Kasumi-1 (cell line): Measurements from ENCODE around the gene RFX4.
"Not testable (repeated sequence)": the region's sequence is repeated elsewhere in the genome, so short reads cannot be mapped to it uniquely, and the experiment has no call there.

Experiments
- DNase-seq, 2 experiments: peaks; one replicate each; lab custom pipeline; 2025; lab: John Stamatoyannopoulos, UW

Gene RFX4

DNA sequence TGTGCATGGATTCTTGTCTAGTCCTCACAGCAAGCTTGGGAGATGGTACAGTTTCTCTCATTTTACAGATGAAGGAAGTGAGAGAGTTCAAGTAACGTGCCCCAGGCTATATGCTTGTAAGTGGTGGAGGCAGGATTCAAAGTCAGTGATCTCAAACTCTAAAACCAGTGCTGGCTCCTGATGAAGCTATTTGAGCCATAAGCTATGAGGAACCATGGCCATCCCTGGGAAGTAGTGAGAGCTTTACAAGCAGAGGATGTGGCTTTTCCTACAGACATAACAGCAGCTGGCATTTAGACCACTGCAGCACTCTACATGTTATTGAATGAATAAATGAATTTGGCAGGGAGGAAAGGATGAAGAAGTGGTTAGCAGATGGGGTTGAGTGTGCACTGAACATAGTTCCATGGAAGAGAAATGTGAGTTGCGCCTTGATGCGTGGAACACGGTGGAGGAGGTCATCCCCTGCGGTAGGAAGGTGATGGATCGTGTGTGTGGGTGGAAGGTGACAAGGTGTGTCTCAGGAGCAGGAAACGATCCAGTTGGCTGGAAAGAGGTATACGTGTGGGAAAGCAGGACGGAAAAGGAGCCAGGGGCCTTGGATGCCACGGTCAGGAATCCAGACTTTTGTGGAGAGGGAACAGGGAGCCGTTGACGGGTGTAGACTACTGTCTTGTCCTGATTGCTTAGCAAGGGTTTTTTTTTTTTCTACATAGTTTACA, 65.2 kb downstream of the RFX4 start:
- DNase-seq, result no peak

DNA sequence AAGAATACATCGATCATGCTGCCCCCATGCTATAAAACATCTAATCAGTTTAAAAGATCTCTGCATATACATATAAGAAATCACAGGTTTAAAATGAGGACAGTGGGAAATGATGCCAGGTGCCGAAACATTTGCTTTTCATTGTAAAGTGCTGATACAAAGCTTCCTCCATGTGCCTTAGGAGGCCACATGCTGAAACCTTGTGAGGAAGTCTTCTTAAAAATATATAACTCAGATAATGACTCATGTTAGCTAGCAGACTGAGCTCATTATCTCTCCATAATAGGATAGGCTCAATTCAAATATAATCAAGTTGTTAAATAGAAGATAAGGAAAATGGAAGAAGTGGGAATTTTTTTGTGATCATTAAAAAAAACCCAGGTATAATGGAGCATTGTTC, 65.9 kb downstream of the RFX4 start:
- no peak for DNase-seq

DNA sequence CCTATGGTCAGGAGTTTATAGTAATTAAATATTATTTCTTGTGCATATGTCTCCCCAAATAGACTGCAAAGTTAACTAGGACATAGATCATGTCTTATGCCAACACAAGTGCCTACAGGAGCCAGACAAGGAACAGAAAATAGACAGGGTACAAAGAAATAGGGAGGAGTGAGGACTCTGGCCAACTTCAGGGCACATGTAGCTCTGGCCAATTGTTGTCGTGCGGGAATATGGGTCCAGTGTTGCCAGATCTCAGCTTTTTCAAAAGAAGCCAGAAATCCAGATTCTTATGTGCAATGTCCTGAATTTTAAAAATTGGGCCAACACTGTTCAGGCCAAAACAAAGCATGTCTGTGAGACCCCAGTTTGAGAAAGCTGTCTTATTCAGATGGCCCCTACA, 68.7 kb downstream of the RFX4 start:
- DNase-seq, result no peak

DNA sequence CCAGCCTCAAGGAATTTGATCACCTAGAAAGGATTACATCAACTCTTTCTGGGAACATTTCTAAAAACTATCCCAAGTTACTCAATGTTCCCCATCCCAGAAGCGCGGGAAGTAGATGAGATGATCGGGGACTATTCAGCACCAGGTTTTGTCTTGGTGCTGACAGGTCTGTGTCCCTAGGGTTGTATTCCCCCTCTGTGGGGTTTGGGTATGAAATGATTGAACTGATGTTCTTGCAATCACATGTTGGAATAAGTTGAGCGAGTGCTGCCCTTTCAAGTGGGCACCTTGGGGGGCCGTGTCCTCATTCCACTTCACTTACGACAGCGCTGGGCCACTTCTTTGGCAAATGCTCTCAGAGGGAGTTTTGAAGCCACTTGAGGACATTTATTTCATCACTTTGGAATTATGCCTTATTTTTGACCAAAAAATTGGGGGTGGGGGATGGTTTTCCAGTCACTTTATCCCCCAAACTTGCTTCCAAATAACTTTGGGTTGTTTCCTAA, 69.8 kb downstream of the RFX4 start:
- no peak for DNase-seq

DNA sequence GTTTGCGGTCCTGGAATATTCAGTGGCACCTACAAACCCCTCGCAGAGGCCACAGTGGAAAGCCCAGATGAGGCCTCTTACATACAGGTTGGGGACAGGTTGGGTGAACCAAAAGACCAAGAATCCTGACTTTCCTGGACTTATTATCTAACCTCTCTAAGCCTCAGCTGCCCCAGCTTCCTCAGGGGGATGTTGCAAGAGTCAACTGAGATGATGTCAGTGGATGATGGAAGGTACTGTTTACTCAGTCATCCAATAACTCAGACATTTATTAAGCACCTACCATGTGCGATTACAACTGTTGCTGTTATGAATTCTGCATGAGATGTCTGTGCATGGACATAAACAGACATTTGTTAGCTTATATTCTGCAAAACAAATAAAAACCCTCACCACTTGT, 72.8 kb downstream of the RFX4 start:
- DNase-seq, result no peak

- no peak for DNase-seq
Observed at GRCh38 chr12:106657488-106657887, 74.7 kb downstream of the RFX4 start.

GRCh38 chr12:106663385-106663784, 80.6 kb downstream of the RFX4 start:
- no peak for DNase-seq

GRCh38 chr12:106669216-106669615, 86.4 kb downstream of the RFX4 start:
- no peak for DNase-seq

DNA sequence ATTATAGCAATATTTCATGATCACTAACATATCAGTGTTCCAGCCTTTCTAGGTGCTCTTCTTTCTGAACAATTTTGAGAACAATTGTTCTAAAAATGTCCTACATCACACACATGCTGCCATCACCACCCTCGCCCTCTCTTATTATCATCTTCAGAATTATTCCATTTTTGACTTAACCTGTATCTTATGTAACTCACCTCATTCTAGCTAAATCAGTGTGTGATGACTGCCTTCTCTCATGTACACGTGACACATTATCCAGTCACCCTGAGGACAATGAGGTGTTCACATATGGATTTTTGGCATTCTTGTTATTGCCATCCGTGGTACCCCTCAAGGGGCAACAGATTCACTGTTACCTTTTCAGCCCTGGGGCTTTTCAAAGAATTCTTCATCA, 87.3 kb downstream of the RFX4 start:
- no peak for DNase-seq

DNA sequence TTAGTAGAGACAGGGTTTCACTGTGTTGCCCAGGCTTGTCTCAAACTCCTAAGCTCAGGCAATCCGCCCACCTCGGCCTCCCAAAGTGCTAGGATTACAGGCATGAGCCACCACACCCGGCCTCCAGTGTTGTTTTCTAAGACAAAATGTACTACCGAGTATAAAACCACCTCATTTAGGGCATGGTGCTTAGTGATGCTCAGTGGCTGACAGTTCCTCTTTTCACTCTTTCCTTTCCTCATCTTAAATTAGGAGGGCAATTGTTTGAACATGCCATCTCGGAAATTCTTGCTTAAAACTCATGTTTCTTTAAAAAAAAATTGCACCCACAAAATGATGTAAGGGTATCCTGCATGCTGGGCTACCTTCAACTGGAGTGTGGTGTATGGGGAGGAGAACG, 89.0 kb downstream of the RFX4 start:
- no peak for DNase-seq

DNA sequence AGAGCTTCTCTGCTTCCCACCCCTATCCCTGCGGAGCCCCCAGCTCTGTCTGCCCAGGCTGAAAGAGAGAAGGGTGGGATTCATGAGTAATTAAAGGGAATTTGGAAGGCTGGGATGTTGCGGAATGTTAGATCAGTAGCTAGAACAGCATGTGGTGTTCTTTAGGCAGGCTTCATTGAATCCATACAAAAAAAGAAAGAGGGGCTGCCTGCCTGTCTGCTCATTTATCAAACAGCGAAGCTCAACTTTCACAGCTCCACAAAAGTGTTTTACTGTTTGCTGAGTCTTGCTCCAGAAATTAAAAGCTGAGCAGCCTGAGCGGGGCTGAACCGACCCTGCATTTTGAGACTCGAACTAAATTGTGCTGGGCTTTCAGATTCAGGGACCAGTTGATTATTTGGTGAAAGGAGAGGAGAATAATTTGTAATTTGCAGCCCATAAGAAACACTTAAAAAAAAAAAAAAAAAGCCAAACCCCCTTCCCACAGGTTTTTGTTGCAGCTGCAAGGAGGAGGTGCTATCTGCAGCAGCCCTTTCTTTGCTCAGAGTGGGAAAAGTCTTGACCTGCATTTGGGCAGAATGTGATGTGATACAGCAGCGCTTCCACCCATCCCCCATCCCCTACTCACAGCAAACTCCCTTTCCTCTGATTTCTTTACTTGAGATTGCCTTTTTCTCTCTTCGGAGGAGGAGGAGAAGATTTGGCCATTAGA, 89.7 kb downstream of the RFX4 start:
- DNase-seq, result no peak

- no peak for DNase-seq
Observed at GRCh38 chr12:106673141-106673540, 90.3 kb downstream of the RFX4 start.

GRCh38 chr12:106675651-106676435, 93.0 kb downstream of the RFX4 start:
- no peak for DNase-seq

DNA sequence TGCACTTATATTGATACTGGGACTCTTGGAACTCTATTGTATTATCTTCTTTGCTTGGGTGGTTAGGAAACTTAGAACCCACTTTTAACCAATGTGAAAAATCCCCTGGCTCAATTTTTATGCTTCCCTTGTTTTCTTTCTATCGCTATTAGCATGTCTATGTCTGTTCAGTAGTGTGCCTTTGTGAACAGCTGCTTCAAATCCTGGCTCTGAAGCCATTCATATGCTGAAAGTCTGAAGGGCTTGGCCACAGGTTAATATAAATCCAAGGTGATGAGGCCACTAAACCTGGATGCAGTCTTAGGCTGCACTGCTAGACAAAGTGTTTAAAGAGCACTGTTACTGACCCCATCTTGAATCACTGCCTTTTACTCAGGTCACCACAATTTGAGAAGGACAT, 96.8 kb downstream of the RFX4 start:
- DNase-seq, result no peak

DNA sequence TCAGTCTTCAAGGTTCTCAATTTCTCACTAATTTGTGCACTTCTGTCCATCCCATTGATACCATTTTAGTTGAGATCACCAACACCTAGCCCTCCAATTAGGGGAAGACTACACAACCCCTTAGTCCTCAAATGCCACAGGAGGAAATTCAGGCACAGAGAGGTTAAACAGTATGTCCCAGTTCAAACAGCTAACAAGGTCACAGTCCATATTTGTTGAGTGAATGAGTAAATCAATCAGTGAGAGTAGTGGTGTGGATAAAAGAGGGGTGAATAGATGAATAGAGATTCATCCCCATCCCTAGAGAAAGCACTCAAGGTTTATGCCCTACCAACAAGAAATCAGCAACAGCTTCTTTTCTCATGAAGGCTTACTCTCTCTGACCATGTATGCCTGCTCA, 97.5 kb downstream of the RFX4 start:
- DNase-seq, result no peak

- DNase-seq, result no peak
Observed at GRCh38 chr12:106681210-106681609, 98.4 kb downstream of the RFX4 start.

DNA sequence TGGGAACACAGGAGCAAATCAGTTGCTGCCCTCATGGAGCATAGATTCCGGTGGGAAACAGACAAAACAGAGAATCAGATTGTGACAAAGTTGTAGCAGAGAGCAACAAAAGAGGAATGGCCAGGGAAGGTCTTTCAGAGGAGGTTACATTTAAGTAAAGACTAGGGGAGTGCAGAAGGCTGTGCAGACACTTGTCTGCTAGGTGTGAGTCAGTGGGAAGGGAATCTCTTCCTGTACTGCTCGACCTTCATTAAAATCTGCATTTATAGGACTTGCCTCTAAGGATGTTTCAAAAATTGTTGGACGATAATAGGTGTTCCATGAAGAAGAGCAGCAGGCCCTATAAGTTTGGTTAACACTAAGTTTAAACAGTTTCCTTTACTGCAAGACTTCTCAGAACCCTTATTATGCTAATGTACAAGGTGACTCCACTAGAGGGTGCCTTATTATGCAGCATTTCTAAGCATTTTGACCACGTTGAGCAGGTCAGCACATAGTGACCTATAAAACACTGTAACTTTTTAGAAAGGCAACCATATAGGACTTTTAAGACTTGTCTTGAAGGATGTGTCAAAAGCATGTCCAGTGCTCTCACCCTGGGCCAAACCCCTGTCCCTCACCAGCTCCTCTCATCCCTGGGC, 99.9 kb downstream of the RFX4 start:
- no peak for DNase-seq

DNA sequence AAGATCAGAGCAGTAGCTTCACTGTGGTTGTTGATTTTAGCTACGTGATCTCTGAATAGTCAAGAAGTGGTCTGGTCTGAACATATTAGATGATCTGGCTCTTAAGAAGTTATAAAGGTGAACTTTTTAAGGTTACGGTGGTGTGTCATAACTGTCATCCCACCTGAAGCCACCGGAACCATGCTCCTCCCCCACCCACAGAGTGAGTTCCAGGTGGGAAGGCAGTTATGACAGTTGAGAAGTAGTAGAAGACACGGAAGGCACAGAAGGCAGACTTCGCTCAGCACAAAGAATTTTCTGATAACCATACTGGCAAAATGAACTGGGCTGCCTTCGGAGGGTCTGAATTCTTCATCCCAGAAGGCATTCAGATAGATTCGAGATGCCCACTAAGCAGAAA, 101.7 kb downstream of the RFX4 start:
- no peak for DNase-seq

DNA sequence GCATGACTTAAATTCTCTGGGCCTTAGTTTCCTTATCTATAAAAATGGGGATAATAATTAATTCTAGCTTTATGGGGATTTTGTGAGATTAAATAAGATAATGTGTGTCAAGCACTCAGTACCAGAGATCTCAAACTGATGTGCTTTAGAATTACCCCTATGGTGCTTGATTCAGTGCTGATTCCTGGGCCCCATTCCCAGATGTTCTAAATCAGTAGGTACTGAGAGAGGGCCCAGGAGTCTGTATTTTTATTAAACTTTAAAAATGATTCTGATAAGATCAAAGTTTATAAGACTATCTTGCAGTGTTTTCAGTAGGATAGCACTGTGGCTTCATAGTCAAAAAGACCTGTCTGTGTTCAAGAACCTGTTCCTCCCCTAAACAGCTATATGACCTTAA, 102.6 kb downstream of the RFX4 start:
- no peak for DNase-seq

- no peak for DNase-seq
Observed at GRCh38 chr12:106687672-106688071, 104.9 kb downstream of the RFX4 start.

DNA sequence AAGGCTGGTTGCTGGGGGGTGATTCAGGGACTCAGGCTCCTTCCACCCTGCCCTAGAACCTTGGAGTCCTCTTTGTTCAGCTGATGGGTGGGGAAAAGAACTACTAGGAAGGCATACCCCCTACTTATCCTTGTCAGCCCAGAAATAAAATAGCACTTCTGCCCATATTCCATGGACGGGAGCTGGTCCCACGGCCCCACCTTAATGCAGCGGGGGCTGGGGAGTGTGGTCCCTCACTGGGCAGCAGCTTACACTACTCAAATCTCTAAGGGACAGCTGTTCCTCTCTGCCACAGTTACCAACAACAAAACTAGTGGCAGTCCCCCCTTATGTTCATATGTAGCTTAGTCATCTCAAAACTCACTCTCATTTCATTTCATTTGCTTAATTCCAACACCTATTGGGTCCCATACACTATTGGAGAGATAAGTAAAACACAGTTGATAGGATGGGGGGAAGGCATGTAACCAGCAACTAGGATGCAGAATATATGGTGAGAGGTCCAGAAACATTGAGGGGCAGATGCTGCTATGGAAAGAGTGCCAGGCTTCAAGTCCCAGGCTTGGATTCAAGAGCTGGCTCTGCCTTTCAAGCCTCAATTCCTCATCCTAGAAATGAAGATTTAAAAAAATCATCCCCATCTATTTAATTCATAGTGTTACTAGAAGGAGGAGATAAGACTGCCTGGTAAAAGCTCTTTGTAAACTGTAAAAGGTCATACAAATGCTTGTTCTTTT, 107.9 kb downstream of the RFX4 start:
- no peak for DNase-seq

DNA sequence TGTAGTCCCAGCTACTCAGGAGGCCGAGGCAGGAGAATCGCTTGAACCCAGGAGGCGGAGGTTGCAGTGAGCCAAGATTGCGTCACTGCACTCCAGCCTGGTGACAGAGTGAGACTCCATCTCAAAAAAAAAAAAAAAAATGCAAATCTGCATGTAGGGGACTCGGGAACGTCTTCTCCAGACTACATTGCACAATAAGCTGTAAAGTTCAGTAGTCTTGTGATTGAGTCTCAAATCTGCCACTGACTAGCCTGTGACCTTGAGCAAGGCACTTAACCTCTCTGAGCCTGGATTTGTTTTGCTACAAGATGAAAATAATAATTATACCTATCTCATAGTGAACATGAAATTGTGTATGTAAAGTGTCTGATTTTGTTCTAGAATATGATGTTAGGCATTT, 109.2 kb downstream of the RFX4 start:
- not testable (repeated sequence) for DNase-seq
